Heart right ventricle (tissue), 16 donors: ENCODE results near the gene TCTN1. TPM values are rescaled to one million over a fixed set of nuclear protein-coding genes. Genes with fewer than 3 reads are reported as not detected.
A peak's percentile ranks its signal among the peaks of the same experiment; 100 is the strongest.

Experiments
- ATAC-seq, 8 donors: fragments of 200-7000 bp; cut with Tn5 transposase; one replicate each; pipeline ENCODE4 v1.9.1; 2020; ENCODE audit warnings: mild to moderate bottlenecking in 8 of 8, moderate library complexity in 8 of 8, moderate number of reproducible peaks in 1 of 8
- DNase-seq, 2 donors: peaks; one replicate each; pipeline ENCODE4 v3.0.0-alpha.2; 2020
- H3K27ac ChIP-seq, 10 donors: fragments of 200-600 bp; sonication (generic) in 2 of 10; one replicate each; pipeline versions ENCODE4 v1.5.0 to v1.8.0; 2020 to 2022; ENCODE audit warnings: mild to moderate bottlenecking in 3 of 10
- H3K27me3 ChIP-seq, 7 donors: fragments of 200-600 bp; one replicate each; pipeline ENCODE4 v1.8.0; 2021 to 2022; ENCODE audit warnings: mild to moderate bottlenecking in 2 of 7
- H3K36me3 ChIP-seq, 9 donors: fragments of 200-600 bp; sonication (generic) in 1 of 9; one replicate each; pipeline versions ENCODE4 v1.5.0 to v1.8.0; 2020 to 2022; ENCODE audit warnings: mild to moderate bottlenecking in 2 of 9
- H3K4me1 ChIP-seq, 9 donors: fragments of 200-600 bp; sonication (generic) in 1 of 9; one replicate each; pipeline versions ENCODE4 v1.5.0 to v1.8.0; 2020 to 2022; ENCODE audit warnings: mild to moderate bottlenecking in 4 of 9
- H3K4me3 ChIP-seq, 10 donors: fragments of 200-600 bp; sonication (generic) in 2 of 10; one replicate each; pipeline versions ENCODE4 v1.5.0 to v1.8.0; 2020 to 2022; ENCODE audit warnings: mild to moderate bottlenecking in 7 of 10, moderate library complexity in 2 of 10
- H3K9me3 ChIP-seq, 11 donors: fragments of 200-600 bp in 10 of 11; sonication (generic) in 2 of 11; one replicate each; pipeline versions ENCODE4 v1.5.0 to v1.8.0; 2013 to 2022; ENCODE audit warnings: mild to moderate bottlenecking in 2 of 11, control low read depth in 1 of 11, moderate library complexity in 1 of 11
- CTCF ChIP-seq, 9 donors: fragments of 200-600 bp; sonication (generic) in 2 of 9; IDR thresholded peaks; one replicate each; pipeline versions ENCODE4 v1.5.0 to v1.8.0; 2021 to 2022; ENCODE audit warnings: antibody characterized with exemption in 9 of 9, mild to moderate bottlenecking in 5 of 9, moderate library complexity in 1 of 9
- WGBS, 2 donors: extraction: QIAGEN DNeasy Blood & Tissue Kit; methylation state at CpG; one replicate each; pipeline ENCODE4 v1.1.7; 2013; ENCODE audit warnings: inconsistent platforms in 1 of 2; 5-methylcytosine and 5-hydroxymethylcytosine counted together
- intact Hi-C, 10 donors: fragments of 100-400 bp; cut with DNase I; formaldehyde crosslinking; loops; one replicate each; pipeline versions ENCODE4 v1.11.1 to v1.14.2; 2022
- polyA plus RNA-seq, 2 donors: library from polyadenylated mRNA; stranded (reverse); fragments of 200-250 nt; gene quantifications; one replicate each; pipeline ENCODE4 v1.2.3, GENCODE V29; 2013
- total RNA-seq, 10 donors: library from RNA; stranded (reverse); fragmentation: NEBNext Ultra II Directional in 3 of 10; extraction: Animal tissue kit (Norgen Biotek cat#: 25700) in 3 of 10; gene quantifications; one replicate each; pipeline versions ENCODE4 v1.2.1 to v1.2.4, GENCODE V29; 2021 to 2023
- donor health status: Arrhythmogenic right ventricular cardiomyopathy.
- donor health status: ischemic (EF 13 %, LVEDD 7.1; RV severe dilation, severe dysfunction).
- donor health status: healthy with polysubstance abuse.
- donor health status: DM: no; HTN: yes; CAD: no.
- donor health status: DM: no; HTN: no; CAD: no.
- donor health status: ischemic (EF 25% LVEDD 6.9; RV normal size, moderate dysfunction).
- donor health status: ischemic (EF 25% LVEDD 5.7; RV mildly dilated, moderate dysfunction).
- donor health status: healthy.
- donor health status: DM: yes; HTN: yes; CAD: no.
- donor health status: Ischemic cardiomyopathy.
- donor health status: ischemic (EF 35%, LVEDD 5.7; RV mildly dilated, moderate dysfunction).
- donor health status: nonischemic (EF 11% LVEDD 7.7; RV severe dilation, severe dysfunction).
- donor health status: DM: yes; HTN: yes; CAD: no.
- donor health status: PGD.
- donor health status: ischemic (EF 29% LVEDD 5.4; RV normal size, mild dysfunction).
- donor health status: nonischemic (EF 23%, LVEDD 6.1; RV moderate dilation, normal function).

Gene TCTN1
- total and polyA plus RNA-seq, 12 donors = 14.2 to 49.6 (median 25.2) TPM

- Histone ChIP-seq H3K36me3 (peaks cover 0 to 26% (median 0%) of the 10 kb centered on the region in 9 donors), H3K27ac (no peak overlapping the region), H3K4me3 (no peak overlapping the region), H3K9me3 (peaks cover 0 to 11% (median 0%) of the 10 kb centered on the region in 11 donors), H3K4me1 (peaks cover 0 to 41% (median 23%) of the 10 kb centered on the region in 9 donors), H3K27me3 (no peaks in the 10 kb centered on the region)
- no peak for TF ChIP-seq CTCF (IDR thresholded peaks at IDR 0.05)
- ATAC-seq (no peak), DNase-seq (no peak)
- intact Hi-C loops = no loop called here
- 91 to 95% methylated on average over 12 of the region's 12 CpGs for WGBS, 2 donors
Measured at GRCh38 chr12:110679201-110679600, 65.3 kb downstream of the TCTN1 start.

GRCh38 chr12:110680032-110680431 lies 66.1 kb downstream of the TCTN1 start:
- Histone ChIP-seq H3K4me1 (peaks cover 0 to 41% (median 23%) of the 10 kb centered on the region in 9 donors), H3K27ac (no peak overlapping the region), H3K4me3 (no peak overlapping the region), H3K36me3 (peaks cover 0 to 26% (median 0%) of the 10 kb centered on the region in 9 donors), H3K9me3 (peaks cover 0 to 5% (median 0%) of the 10 kb centered on the region in 11 donors), H3K27me3 (no peaks in the 10 kb centered on the region)
- no peak for DNase-seq
- peak in 1 of 8 donors; percentile 23 for ATAC-seq
- WGBS, 2 donors = 25 to 58% methylated on average over 1 of the region's 1 CpG
- intact Hi-C loops = loop anchor here in 1 of 10 donors (2.0 kb wide), 1 partner anchor 57 kb away; no protein-coding TSS in a partner anchor
- TF ChIP-seq CTCF (IDR thresholded peaks at IDR 0.05) = no peak

- Histone ChIP-seq H3K27ac (no peak overlapping the region), H3K4me1 (peaks cover 9 to 30% (median 14%) of the 10 kb centered on the region in 9 donors), H3K4me3 (no peak overlapping the region), H3K36me3 (peaks cover 0 to 23% (median 0%) of the 10 kb centered on the region in 9 donors), H3K9me3 (peaks cover 0 to 5% (median 0%) of the 10 kb centered on the region in 11 donors), H3K27me3 (no peaks in the 10 kb centered on the region)
- intact Hi-C loops = no loop called here
- 90% methylated on average over 2 of the region's 2 CpGs for WGBS, 2 donors
- TF ChIP-seq CTCF (IDR thresholded peaks at IDR 0.05) = no peak
- ATAC-seq = no peak
- no peak for DNase-seq
Measured at GRCh38 chr12:110683888-110684287, 70.0 kb downstream of the TCTN1 start.

GRCh38 chr12:110684312-110684836 lies 70.4 kb downstream of the TCTN1 start:
- Histone ChIP-seq H3K4me1 (peaks cover 9 to 29% (median 16%) of the 10 kb centered on the region in 9 donors), H3K27me3 (no peaks in the 10 kb centered on the region), H3K9me3 (peaks cover 0 to 5% (median 0%) of the 10 kb centered on the region in 11 donors), H3K27ac (no peak overlapping the region), H3K4me3 (no peak overlapping the region), H3K36me3 (peaks cover 0 to 23% (median 0%) of the 10 kb centered on the region in 9 donors)
- DNase-seq (no peak), ATAC-seq (no peak)
- intact Hi-C loops = no loop called here
- TF ChIP-seq CTCF (IDR thresholded peaks at IDR 0.05) = no peak
- WGBS, 2 donors = 77 to 79% methylated on average over 7 of the region's 7 CpGs
